HG02759 (cell line): ENCODE data around the gene CRY2.
A peak's percentile ranks its signal among the peaks of the same experiment; 100 is the strongest.
"Not testable (repeated sequence)": the region's sequence is repeated elsewhere in the genome, so short reads cannot be mapped to it uniquely, and the experiment has no call there.

Experiments used
- ATAC-seq: cut with Tn5 transposase; IDR thresholded peaks from one replicate; pipeline ENCODE4 v1.9.1; 2021; ENCODE audit warnings: mild to moderate bottlenecking, moderate library complexity; ENCODE audit not compliant: unreplicated experiment

CRY2 gene

DNA sequence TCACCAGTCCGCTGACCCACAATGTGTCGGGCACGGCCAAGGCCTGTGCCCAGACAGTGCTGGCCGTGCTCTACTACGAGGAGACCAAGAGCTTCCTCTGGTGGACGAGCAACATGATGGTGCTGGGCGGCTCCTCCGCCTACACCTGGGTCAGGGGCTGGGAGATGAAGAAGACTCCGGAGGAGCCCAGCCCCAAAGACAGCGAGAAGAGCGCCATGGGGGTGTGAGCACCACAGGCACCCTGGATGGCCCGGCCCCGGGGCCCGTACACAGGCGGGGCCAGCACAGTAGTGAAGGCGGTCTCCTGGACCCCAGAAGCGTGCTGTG is 36.2 kb upstream of the CRY2 start:
- ATAC-seq: no peak

DNA sequence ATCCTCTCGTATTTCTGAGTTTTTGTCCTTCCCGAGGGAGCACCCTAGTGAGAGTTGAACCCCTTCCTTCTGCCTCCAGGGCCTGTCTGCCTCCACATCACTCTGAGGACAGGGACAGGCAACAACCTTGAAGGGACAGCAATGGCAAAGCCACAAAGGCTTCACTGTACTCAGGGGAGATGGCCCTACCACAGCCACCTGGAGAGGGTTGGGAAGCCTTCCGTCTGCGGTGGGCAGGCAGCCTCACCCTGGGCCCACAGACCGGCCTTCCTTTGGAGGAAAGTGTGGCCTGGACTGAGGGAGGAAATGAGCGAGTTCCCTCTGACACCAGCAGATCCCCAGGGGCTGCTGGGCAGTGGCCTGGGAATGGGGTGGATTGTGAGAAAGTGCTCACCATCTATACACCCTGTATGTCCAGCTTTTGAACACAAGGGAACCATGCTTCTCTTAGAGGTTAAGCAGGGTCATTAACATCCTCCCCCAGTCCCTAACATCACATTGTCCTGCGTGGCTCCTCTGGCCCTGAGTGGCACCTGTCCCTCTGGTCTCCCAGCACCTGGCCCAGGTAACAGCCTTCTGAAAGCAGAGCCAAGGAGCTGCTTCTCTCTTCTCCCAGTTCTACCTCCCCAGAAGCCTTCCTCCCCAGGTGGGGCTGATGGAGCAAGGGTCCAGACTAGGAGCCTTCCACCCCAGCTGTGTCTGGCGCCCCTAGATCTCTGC is 35.5 kb upstream of the CRY2 start:
- ATAC-seq: no peak

- ATAC-seq: no peak
Observed at GRCh38 chr11:45812581-45813548, 34.4 kb upstream of the CRY2 start.

- no peak for ATAC-seq
Observed at GRCh38 chr11:45815747-45816146, 31.5 kb upstream of the CRY2 start.

DNA sequence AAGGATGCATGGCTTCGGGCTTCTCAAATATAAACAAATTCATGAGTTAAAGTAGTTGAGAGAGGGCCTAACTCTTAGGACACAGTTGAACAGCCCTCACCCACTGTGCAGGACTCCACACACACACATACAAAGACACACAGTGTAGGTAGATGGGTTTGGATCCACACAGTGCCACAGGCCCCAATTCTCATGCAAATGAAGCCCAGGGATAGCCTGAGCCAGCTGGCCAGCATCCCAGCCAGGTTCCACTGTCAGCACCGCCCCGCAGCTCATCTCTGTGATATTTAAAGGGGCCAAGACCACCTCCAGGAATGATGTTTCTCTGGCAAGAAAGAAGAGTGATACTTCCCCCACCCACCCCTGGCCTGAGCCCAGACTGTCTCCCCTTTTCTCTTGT is 30.7 kb upstream of the CRY2 start:
- ATAC-seq: no peak

DNA sequence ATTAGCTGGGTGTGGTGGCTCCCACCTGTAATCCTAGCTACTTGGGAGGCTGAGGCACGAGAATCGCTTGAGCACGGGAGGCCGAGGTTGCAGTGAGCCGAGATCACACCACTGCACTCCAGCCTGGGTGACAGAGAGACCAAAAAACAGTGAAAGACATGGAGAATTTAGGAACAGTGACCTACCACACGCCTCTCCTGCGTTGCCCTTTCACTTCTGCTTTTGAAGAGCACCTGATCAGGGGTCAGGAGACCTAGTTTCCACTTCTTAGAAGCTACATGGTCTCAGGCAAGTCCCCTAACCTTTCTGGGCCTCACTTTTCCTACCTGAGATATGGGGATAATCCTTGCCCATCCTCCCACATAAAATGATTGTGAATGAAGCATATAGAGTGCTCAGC is 30.1 kb upstream of the CRY2 start:
- no peak for ATAC-seq

DNA sequence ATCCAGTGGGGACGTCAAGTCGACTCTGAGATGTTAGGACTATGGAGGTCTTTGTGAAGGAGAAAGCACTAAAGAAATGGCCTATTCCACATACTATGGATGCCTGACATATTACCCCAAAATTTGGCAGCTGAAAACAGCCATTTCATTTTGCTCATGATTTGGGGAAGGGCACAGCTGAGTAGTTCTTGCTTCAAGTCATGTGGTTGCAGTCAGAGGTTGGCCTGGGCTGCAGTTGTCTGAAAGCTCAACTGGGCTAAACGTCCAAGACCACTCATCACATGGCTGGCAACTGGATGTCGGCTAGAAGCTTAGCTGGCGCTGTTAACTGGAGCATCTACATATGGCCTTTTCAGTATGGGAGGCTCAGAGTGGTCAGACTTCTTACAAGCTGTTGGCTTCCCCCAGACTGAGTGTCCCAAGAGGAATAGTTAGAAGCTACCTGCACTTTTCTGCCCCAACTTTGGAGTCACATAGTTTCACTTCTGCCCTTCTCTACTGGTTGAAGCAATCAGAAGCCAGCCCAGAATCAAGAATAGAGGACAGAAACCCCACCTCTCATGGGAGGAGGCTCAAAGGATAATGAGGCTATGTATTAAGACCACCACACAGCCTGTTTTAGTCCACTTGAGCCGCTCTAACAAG is 28.2 kb upstream of the CRY2 start:
- no peak for ATAC-seq

DNA sequence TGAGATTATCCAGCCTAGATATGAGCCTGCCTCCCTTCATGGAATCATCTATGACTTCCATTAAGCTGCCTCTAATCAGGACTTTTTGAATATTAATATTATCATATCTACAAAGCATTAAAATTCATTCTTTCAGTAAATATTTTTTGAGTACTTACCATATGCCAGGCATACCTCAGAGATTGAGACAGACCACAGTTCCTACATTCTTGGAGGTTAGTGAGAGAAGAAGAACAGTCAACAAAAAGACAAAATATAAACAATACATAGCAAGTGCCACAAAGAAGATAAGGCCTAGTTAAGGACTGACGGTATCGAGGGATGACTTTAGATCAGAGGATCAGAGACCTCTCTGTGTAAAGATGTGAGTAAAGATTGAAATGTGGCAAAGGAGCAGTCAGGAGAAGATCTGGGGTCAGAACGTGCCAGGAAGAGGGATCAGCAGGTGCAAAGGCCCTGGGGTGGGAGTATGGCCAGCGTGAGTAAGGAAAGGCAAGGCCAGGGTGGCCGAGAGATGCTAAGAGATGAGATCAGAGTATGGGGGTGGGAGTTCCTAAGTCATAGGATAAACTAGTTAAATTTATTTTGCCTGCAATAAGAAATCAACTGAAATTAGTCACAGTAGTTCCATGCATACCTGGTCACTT is 26.9 kb upstream of the CRY2 start:
- ATAC-seq: no peak

DNA sequence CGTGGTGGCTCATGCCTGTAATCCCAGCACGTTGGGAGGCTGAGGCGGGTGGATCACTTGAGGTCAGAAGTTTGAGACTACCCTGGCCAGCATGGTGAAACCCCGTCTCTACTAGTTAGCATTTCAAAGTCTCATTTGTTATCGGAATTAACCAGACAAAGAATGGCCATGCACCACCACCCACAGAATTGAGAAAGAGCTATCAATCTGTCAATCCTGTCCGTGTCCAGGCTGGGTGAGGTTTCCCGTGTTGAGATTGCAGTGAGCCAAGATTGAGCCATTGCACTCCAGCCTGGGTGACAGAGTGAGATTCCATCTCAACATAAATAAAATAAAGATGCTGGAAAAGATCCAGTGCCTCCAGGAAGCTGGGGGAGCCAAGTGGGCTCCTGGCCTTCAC is 20.8 kb upstream of the CRY2 start:
- not testable (repeated sequence) for ATAC-seq

DNA sequence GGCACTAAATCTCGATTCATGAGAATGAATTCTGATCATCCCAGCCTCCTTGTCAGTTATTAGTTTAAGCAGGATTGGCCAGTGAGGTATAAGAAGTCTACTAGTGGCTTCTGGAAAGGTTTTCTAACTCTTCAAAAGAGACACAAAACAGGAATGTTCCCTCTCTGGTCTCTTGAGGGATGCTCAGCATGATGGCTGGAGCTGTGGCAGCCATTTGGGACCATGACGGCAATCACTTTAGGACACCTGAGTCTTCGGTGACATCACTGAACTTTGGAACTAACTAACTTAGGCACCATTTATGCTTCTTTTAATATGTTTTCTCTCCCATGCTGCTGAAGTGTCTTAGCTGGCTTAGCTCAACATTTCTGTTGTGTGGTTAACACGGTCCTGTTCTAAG is 20.2 kb upstream of the CRY2 start:
- no peak for ATAC-seq

GRCh38 chr11:45828996-45829395 is 18.3 kb upstream of the CRY2 start:
- ATAC-seq: no peak

DNA sequence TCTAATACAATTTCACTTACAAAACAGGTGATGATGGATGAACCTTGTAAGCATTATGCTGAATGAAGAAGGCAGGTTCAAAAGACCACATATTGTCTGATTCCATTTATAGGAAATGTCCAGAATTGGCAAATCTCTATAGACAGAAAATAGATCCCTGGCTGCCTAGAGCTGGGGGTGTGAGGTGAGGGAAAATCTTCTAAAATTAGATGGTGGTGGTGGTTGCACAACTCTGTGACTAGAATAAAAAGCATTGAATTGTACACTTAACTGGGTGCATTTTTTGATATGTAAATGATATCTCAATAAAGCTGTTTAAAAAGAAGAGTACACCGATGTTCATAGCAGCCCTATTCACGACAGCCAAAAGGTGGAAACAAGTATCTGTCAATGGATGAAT is 16.7 kb upstream of the CRY2 start:
- no peak for ATAC-seq

- no peak for ATAC-seq
Observed at GRCh38 chr11:45832811-45833441, 14.3 kb upstream of the CRY2 start.

GRCh38 chr11:45833761-45834160 is 13.5 kb upstream of the CRY2 start:
- ATAC-seq: no peak

- ATAC-seq: no peak
Observed at GRCh38 chr11:45834298-45834756, 12.9 kb upstream of the CRY2 start.

DNA sequence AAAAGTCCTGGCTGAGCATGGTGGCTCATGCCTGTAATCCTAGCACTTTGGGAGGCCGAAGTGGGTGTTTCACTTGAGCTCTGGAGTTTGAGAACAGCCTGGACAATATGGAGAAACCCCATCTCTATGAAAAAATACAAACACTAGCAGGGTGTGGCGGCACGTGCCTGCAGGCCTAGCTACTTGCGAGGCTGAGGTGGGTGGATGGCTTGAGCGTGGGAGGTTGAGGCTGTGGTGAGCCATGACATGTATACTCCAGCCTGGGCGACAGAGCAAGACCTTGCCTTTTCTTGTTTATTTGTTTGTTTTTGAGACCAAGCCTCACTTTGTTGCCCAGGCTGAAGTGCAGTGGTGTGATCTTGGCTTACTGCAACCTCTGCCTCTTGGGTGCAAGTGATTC is 8.1 kb upstream of the CRY2 start:
- no peak for ATAC-seq

DNA sequence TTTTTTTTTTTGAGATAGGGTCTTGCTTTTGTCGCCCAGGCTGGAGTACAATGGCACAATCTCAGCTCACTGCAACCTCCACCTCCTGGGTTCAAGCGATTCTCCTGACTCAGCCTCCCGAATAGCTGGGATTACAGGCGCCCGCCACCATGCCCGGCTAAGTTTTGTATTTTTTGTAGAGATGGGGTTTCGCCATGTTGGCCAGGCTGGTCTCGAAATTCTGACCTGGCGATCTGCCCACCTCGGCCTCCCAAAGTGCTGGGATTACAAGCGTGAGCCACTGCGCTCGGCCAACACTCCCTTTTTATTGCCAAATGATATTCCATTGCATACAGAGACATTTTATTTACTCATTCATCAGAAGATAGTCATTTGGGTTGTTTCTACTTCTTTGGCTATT is 7.0 kb upstream of the CRY2 start:
- ATAC-seq: not testable (repeated sequence)

DNA sequence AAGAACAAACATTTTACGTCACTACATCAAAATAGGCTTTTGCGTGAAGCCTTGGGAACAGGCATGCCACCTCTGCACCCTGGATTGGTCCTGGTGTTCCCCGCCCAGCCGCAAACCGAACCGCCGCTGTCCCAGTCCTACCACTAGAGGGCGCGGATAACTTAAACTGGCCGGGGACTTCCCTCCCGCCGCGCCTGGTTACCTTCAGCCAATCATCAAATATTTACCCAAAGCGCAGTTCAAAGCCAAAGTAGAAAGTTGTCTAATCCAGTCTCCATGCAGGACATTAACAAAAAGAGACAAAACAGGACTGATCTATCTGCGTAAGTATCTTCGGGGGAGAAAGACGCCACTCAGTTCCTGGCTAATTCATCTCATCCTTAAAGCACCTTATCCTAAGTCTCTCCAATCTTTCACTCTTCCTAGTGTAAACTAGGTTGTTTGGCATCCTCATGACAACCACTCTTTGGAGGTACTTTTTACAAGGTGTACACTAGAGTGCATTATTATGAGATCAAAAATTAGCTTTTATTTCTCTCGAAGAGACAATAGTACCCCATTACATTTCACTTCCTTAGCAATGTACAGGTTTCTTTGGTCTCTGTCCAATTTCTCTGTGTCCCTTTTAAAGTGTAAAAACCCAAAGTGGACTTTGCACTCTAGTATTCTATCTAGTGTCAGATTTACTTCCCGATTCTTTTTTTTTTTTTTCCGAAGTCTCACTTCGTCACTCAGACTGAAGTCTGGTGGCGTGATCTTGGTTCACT is 3.9 kb upstream of the CRY2 start:
- peak; percentile 19 for ATAC-seq

- ATAC-seq: no peak
Observed at GRCh38 chr11:45844822-45845578, 2.3 kb upstream of the CRY2 start.
